ENCODE measurements around the gene PRPF39.

GRCh38 chr14:45136399-45136798 is 52.5 kb downstream of the PRPF39 start:
- TF ChIP-seq POLR2A (IDR thresholded peaks at IDR 0.05; ENCODE audit: low read depth, low read length): no peak
- TF ChIP-seq POLR2AphosphoS5 (IDR thresholded peaks at IDR 0.05; ENCODE audit: low read depth, low read length): no peak
